Cardiac septum (tissue), 1 donor: ENCODE results near the gene FBXO31. TPM values are rescaled to one million over a fixed set of nuclear protein-coding genes. Genes with fewer than 3 reads are reported as not detected.
"Not testable (repeated sequence)": the region's sequence is repeated elsewhere in the genome, so short reads cannot be mapped to it uniquely, and the experiment has no call there.

ENCODE experiments used
- DNase-seq: peaks from one replicate; pipeline ENCODE4 v3.0.0-alpha.2; 2020; ENCODE audit warnings: low spot score
- intact Hi-C: fragments of 100-400 bp; cut with DNase I; formaldehyde crosslinking; loops from one replicate; pipeline ENCODE4 v1.14.0; 2022
- total RNA-seq: library from RNA; stranded (reverse); fragmentation: NEBNext Ultra II Directional; extraction: Animal tissue kit (Norgen Biotek cat#: 25700); gene quantifications from one replicate; pipeline ENCODE4 v1.2.1, GENCODE V29; 2021
- donor health status: DM: no; HTN: no; CAD: no.

FBXO31 gene
- total RNA-seq, 1 donor from 2014 or later, result 73.9 TPM

- DNase-seq, result no peak
- intact Hi-C loops, result no loop called here
These were observed 15.4 kb downstream of the FBXO31 start for GRCh38 chr16:87368029-87368770.

GRCh38 chr16:87367529-87367928 lies 16.0 kb downstream of the FBXO31 start:
- intact Hi-C loops, result no loop called here
- no peak for DNase-seq

DNA sequence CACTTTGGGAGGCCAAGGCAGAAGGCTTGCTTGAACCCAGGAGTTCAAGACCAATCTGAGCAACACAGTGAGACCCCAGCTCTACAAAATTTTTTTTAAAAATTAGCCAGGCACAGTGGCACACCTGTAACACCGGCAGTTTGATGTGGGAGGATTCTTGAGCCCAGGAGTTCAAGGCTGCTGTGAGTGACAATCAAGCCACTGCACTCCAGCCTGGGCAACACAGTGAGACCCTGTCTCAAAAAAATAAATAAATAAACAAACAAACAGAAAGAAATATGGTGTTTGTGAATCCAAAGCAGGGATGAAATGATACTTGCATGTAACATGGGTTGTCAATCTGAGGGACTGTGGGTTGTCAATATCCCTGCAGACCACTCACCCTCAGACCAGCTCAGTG lies 16.6 kb downstream of the FBXO31 start:
- intact Hi-C loops, result no loop called here
- DNase-seq, result no peak

GRCh38 chr16:87366288-87366687 lies 17.3 kb downstream of the FBXO31 start:
- intact Hi-C loops, result no loop called here
- DNase-seq, result no peak

- DNase-seq, result no peak
- intact Hi-C loops, result no loop called here
These were observed 18.4 kb downstream of the FBXO31 start for GRCh38 chr16:87365021-87365713.

- DNase-seq, result peak; percentile 74
- intact Hi-C loops, result no loop called here
These were observed 19.7 kb downstream of the FBXO31 start for GRCh38 chr16:87363771-87364455.

DNA sequence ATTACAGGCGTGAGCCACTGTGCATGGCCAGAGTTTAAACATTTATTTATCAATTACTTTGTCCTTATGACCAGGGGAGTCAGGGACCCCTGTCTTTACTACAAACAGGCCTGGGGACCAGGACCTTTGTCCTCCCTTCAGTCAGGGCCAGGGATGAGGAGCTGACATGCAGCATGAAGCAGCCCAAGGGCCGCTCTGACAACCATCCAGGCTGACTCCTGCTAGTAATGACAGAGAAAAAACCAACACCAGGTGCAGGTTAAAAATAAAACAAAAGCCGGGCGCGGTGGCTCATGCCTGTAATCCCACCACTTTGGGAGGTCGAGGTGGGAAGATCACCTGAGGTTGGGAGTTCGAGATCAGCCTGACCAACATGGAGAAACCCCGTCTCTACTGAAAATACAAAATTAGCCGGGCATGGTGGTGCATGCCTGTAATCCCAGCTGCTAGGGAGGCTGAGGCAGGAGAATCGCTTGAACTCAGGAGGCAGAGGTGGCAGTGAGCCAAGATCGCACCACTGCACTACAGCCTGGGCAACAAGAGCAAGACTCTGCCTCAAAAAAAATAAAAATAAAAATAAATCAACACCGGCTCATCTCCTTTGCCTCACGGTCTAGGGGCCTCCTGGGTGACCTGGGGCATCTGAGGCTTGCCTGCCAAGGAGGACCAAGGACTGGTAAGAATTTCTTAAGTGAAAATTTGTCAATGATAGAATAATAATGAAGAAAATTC lies 20.6 kb downstream of the FBXO31 start:
- intact Hi-C loops, result not testable (repeated sequence)
- peak; percentile 63 for DNase-seq

DNA sequence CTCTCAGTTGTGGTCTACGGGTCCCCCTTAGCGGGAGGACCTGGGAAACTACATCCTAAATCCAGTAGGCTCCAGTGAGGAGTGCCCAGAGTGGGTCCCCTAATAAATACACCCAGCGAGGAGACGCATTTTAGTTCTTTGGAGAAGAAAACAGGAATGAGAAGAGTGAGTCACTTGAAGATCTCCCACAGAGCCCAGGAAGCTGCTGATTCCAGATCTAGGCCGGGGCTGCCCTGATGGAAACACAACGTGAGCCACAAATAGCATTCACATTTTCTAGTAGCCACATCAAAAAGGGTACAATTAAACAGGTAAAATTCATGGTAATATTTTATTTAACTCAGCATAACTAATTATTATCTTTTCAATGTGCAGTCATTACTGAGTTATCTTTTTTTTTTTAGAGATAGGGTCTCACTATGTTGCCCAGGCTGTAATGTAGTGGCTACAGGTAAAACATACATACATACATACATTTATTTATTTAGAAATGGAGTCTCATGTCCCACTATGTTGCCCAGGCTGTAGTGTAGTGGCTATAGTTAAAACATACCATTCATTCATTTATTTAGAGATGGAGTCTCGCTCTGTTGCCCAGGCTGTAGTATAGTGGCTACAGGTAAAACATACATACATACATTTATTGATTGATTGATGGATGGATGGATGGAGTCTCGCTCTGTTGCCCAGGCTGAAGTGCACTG lies 21.5 kb downstream of the FBXO31 start:
- no peak for DNase-seq
- intact Hi-C loops, result no loop called here

DNA sequence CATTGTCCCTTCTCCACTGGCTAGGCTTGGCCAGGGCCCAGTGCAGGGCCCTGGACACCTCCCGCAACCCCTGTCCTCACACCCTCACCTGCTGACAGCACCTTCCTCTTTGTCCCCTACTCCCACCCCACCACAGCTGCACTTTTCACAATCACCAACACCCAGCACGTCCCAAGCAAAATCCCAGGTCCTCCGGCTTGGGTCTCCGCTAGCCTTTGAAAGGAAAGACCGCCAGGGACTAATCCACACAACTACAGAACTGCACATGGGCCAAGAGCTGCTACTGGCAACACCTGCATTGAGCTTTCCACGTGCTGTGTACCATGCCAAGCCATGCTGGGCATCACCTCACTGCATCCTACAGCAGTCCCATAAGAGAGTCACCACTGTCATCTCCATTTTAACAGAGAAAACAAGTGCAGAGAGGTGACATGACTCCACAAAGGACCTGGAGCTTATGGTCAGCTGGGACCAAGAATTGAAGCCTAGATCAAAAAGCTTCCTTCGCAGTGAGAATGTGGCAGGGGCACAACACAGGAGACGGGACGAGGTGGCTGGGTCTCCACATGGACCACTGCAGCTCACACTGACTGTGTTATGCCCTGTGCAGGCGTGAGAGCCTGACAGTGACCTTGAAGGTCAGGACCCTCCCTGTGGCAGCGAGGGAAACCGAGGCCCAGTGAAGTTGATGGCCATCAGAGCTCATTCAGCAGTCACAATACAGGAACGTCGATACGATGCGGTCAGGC lies 22.5 kb downstream of the FBXO31 start:
- intact Hi-C loops, result no loop called here
- no peak for DNase-seq

DNA sequence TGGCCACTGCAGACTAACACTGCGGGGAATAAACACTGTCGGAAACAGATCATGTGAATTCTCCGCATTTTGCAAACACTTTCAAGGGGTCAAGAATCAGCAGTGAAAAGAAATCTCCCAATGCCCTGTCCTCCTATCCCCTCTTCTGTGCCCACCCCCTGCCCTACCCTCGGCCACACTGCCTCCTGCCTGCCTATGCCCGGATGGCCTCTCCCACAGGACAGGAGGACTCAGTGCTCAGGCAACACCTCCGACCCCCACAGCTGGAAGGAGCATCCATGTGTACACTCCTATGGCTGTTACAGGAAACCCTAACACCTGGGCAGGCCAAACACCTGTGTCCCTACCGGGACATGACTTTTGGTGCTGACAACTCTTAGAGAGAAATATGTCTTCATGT lies 24.5 kb downstream of the FBXO31 start:
- intact Hi-C loops, result no loop called here
- DNase-seq, result no peak

- DNase-seq, result no peak
These were observed 24.9 kb downstream of the FBXO31 start for GRCh38 chr16:87358696-87359095.

DNA sequence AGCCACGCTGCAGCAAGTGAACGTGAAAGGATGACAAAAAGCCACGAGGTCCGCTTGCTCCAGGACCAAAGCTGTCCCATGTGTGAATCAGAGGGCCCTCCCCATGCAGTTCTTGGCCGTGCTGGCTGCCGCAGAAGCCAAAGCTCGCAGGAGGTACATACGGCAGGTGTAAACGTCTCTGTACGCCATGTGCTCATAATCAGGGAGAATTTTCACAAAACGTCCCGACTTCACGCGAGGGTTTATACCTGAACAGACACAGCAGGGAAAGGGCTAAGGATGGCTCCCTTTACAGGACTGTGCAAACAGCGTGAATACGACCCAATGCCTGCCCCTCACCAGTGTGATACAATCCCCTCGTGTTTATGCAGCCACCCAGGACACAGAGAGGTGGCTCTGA lies 25.3 kb downstream of the FBXO31 start:
- no peak for DNase-seq
- intact Hi-C loops, result no loop called here

More at GRCh38 chr16:87358696-87359095, 24.9 kb downstream of the FBXO31 start:
- intact Hi-C loops, result no loop called here

DNA sequence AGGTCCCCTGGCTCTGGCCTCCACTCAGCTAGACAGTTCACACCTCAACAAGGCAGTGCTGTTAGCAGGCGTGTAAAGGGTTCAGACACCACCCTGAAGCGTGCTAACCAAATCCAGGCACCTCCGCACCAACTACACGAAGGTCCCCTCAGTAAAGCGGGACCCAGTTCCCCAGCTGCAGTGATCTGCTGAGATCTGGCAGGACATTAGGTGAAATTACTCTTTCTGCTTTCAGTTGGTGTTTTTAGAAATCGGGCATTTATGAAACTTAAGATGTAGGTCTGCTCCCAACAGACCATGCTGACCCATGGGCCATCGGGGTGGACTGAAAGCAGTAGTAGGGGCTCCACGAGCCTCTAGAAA lies 27.1 kb downstream of the FBXO31 start:
- intact Hi-C loops, result no loop called here

GRCh38 chr16:87353613-87354012 lies 30.0 kb downstream of the FBXO31 start:
- DNase-seq, result no peak
- intact Hi-C loops, result no loop called here

More for the DNA sequence above, 27.1 kb downstream of the FBXO31 start:
- DNase-seq, result no peak

GRCh38 chr16:87352818-87353217 lies 30.8 kb downstream of the FBXO31 start:
- intact Hi-C loops, result no loop called here
- DNase-seq, result no peak

- intact Hi-C loops, result no loop called here
- no peak for DNase-seq
These were observed 32.3 kb downstream of the FBXO31 start for GRCh38 chr16:87351320-87351698.

DNA sequence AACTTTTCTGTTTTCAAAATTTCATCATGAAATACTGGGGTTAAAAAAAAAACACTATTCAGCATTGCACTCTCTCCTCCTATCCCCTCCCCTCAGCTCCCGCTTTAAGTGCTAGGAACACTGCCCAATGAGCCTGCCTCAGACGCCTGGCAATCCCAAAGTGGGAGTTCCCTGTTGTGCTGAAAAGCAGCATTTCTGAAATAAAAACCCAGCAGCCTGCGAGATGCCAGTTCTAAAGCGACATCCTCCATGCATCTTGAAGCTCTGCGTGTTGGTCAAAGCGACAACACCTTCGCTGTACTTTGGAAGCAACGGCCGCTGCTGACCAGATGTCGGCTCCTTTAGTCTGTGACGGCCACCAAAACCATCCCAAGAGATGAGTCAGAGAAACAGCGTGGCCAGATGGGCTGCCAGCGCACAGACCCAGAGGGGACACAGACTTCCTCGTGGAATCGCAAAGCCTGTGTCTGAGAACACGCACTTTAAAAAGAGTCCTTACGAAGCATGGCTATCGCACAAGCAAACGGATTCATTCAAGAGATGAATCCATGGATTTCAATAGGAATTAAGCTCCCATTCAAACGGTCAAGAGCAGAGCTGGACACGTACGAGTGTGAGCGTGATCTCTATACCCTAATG lies 32.8 kb downstream of the FBXO31 start:
- intact Hi-C loops, result no loop called here
- no peak for DNase-seq

GRCh38 chr16:87350031-87350430 lies 33.5 kb downstream of the FBXO31 start:
- intact Hi-C loops, result no loop called here
- no peak for DNase-seq
